ENCODE data around the gene PDE7B. TPM values are rescaled to one million over a fixed set of nuclear protein-coding genes. Genes with fewer than 3 reads are reported as not detected.
"Not testable (repeated sequence)": the region's sequence is repeated elsewhere in the genome, so short reads cannot be mapped to it uniquely, and the experiment has no call there.

The PDE7B gene
- total RNA-seq, 4 donors from 2014 or later, result 7.8 to 13.7 (median 8.6) TPM

DNA sequence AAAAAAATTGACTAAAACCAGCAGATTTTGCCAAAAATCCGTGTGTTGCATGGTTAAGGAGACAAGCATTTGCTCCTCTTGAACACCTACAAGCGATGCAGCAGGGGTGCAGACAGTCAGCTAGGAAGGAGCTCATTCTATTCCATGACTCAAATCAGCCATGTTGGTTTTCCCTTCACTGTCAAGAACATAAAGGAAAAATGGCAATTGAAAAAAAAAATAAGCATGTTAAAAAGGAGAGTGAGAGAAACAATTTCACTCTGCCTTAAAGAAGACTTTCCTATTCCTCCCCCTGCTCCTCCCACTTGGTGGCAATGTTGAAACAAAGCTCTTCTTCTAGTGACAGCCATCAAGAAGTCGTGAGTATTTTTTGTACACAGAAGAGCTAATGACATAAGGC lies 283.2 kb downstream of the PDE7B start:
- WGBS, 2 donors, result 77 to 78% methylated on average over 3 of the region's 3 CpGs
- Histone ChIP-seq H3K27me3 (no peaks in the 10 kb centered on the region), H3K4me3 (replicated peaks in 1 of 3) (no peak overlapping the region), H3K4me1 (peaks cover 3 to 9% of the 10 kb centered on the region in 2 donors), H3K9me3 (no peaks in the 10 kb centered on the region), H3K27ac (no peak overlapping the region), H3K36me3 (no peaks in the 10 kb centered on the region)
- no peak for DNase-seq
- intact Hi-C loops (cut with DNase I), result no loop called here
- TF ChIP-seq POLR2A (IDR thresholded peaks at IDR 0.05), result no peak
- TF ChIP-seq, protein P1, sequence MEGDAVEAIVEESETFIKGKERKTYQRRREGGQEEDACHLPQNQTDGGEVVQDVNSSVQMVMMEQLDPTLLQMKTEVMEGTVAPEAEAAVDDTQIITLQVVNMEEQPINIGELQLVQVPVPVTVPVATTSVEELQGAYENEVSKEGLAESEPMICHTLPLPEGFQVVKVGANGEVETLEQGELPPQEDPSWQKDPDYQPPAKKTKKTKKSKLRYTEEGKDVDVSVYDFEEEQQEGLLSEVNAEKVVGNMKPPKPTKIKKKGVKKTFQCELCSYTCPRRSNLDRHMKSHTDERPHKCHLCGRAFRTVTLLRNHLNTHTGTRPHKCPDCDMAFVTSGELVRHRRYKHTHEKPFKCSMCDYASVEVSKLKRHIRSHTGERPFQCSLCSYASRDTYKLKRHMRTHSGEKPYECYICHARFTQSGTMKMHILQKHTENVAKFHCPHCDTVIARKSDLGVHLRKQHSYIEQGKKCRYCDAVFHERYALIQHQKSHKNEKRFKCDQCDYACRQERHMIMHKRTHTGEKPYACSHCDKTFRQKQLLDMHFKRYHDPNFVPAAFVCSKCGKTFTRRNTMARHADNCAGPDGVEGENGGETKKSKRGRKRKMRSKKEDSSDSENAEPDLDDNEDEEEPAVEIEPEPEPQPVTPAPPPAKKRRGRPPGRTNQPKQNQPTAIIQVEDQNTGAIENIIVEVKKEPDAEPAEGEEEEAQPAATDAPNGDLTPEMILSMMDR (IDR thresholded peaks at IDR 0.05), result no peak

DNA sequence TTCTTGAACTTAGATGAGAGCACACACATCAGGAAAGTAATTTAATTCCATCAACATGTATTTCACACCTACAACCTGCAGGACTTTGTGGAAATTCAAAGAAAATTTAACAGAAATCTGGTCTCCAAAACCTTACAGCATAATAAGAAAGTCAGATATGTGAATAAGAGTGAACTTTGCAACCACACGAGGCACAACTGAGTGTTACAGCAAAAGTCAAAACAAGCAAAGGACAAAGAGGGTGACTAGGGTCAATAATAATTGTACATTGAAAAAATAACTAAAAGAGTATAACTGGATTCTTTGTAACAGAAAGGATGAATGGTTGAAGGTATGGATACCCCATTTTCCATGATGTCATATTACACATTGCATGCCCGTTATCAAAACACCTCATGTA lies 284.8 kb downstream of the PDE7B start:
- H3K36me3 ChIP-seq, result no peaks in the 10 kb centered on the region
- H3K4me1 ChIP-seq, result peaks cover 3 to 9% of the 10 kb centered on the region in 2 donors
- H3K9me3 ChIP-seq, result no peaks in the 10 kb centered on the region
- intact Hi-C loops (cut with DNase I), result no loop called here
- DNase-seq, result no peak
- H3K27ac ChIP-seq, result no peak overlapping the region
- no peak overlapping the region for H3K4me3 ChIP-seq (replicated peaks in 1 of 3)
- 87 to 88% methylated on average over 2 of the region's 2 CpGs for WGBS, 2 donors
- TF ChIP-seq, protein P1 (IDR thresholded peaks at IDR 0.05), result no peak
- TF ChIP-seq POLR2A (IDR thresholded peaks at IDR 0.05), result no peak
- H3K27me3 ChIP-seq, result no peaks in the 10 kb centered on the region

DNA sequence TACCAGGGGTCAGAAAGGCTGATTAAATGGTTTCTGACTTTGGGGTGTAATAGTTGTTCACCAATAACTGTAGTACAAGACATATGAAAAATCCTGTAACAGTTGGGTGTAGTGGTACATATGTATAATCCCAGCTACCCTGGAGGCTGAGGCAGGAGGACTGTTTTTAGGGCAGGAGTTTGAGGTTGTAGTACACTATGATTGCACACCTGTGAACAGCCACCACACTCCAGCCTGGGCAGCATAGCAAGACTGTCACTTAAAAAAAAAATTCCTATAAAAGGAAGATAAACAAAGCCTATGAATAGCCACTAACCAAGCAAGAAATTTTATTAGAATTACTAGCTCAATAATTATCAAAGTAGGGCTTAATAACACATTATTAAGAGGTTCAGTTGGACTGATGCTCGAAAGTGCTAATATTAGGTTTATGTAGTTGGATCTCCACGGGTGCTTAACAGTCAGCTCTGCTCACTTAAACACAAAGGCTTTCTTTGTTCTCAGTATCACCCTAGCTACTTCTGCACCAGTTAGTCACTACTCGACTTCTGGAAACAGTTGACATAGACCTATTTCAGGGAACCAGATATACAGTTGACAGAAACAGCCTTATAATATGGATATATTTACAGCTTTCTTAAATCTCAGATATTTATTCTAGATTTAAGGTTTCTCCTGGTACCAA lies 285.6 kb downstream of the PDE7B start:
- no peak for DNase-seq
- intact Hi-C loops (cut with DNase I), result no loop called here
- Histone ChIP-seq H3K9me3 (no peaks in the 10 kb centered on the region), H3K4me3 (replicated peaks in 1 of 3) (no peak overlapping the region), H3K36me3 (no peaks in the 10 kb centered on the region), H3K4me1 (peaks cover 3 to 9% of the 10 kb centered on the region in 2 donors), H3K27ac (no peak overlapping the region), H3K27me3 (no peaks in the 10 kb centered on the region)
- whole genome bisulfite sequencing, 2 donors, result 24 to 29% methylated on average over 3 of the region's 3 CpGs
- TF ChIP-seq, protein P1 (IDR thresholded peaks at IDR 0.05), result no peak
- no peak for TF ChIP-seq POLR2A (IDR thresholded peaks at IDR 0.05)

DNA sequence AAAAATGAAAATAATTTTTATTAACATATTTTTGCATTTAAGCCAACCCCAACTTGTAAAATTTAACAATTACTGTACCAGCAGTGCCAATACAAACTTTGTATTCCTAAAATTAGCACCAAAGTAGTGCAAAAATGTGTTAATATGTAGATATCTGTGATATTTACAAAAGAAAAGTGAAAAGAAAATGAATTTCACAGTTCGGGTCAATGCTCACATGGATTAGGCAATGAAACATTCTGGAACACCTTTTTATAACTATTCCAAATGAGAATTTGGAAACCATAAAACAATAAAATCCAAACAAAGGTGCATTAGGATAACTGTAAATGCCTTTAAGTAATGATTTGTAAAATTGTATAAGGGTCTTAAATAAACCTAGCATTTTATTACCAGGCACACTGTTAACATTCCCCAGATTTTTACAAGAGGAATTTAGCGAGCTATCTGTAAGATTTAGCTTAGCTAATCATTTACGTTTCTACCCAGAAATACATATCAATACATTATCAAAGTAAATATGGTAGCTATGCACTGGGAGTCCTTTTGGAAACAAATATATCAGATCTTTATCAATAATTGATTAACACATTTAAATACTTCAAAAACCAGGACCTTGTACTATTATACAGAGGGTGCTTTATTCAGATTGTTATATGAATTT lies 286.4 kb downstream of the PDE7B start:
- intact Hi-C loops (cut with DNase I), result no loop called here
- DNase-seq, result no peak
- no peaks in the 10 kb centered on the region for H3K9me3 ChIP-seq
- no peak overlapping the region for H3K27ac ChIP-seq
- H3K27me3 ChIP-seq, result no peaks in the 10 kb centered on the region
- no peaks in the 10 kb centered on the region for H3K36me3 ChIP-seq
- peaks cover 3 to 9% of the 10 kb centered on the region in 2 donors for H3K4me1 ChIP-seq
- 93% methylated on average over 3 of the region's 3 CpGs for WGBS, 2 donors
- H3K4me3 ChIP-seq (replicated peaks in 1 of 3), result no peak overlapping the region
- no peak for TF ChIP-seq POLR2A (IDR thresholded peaks at IDR 0.05)
- TF ChIP-seq, protein P1 (IDR thresholded peaks at IDR 0.05), result no peak

DNA sequence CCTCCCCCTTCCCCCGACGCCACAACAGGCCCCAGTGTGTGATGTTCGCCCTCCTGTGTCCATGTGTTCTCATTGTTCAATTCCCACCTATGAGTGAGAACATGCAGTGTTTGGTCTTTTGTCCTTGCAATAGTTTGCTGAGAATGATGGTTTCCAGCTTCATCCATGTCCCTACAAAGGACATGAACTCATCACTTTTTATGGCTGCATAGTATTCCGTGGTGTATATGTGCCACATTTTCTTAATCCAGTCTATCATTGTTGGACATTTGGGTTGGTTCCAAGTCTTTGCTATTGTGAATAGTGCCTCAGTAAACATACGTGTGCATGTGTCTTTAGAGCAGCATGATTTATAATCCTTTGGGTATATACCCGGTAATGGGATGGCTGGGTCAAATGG lies 287.6 kb downstream of the PDE7B start:
- DNase-seq; H3K27ac ChIP-seq; H3K36me3 ChIP-seq; H3K4me1 ChIP-seq; H3K9me3 ChIP-seq; H3K27me3 ChIP-seq; H3K4me3 ChIP-seq (replicated peaks in 1 of 3); intact Hi-C loops (cut with DNase I): not testable (repeated sequence)
- WGBS, 2 donors, result 88 to 93% methylated on average over 6 of the region's 6 CpGs

Measured in thyroid gland (tissue), 4 donors.